ENCODE data around the gene CD48. TPM values are rescaled to one million over a fixed set of nuclear protein-coding genes. Genes with fewer than 3 reads are reported as not detected.

The CD48 gene
- total and polyA plus RNA-seq, 2 of the 4 experiments (the other 2 are of a cell fraction) = not detected

DNA sequence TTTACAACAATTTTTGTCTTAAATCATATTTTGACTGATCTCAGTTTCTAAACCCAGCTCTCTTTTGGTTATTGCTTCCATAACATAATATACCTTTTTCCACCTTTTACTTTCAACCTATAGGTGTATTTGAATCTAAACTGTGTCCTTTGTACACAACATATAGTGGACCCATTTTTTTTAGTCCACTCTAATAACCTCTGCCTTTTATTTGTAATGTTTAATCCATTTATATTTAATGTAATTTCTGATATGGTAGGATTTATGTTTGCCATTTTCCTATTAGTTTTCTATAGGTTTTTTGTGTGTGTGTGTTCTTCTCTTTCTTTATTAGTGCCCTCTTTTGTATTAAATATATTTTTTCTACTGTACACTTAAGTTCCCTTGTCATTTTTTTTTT, 42.3 kb downstream of the CD48 start:
- BruUV-seq (replicated peaks) = no TSS peak
- no peaks in the 10 kb centered on the region for H3K36me3 ChIP-seq (ENCODE audit: control insufficient read depth, insufficient read depth, low read length)
- no peak overlapping the region for H3K9ac ChIP-seq (ENCODE audit: low read depth, low read length)
- no peak overlapping the region for H2BK15ac ChIP-seq (ENCODE audit: low read depth, low read length)
- H3K9me1 ChIP-seq (ENCODE audit: insufficient read depth, low read length) = no peaks in the 10 kb centered on the region
- H3K56ac ChIP-seq (ENCODE audit: extremely low read depth, insufficient read depth, low read length) = no peak overlapping the region
- no peak overlapping the region for H2BK20ac ChIP-seq (ENCODE audit: low read depth, low read length)
- H3K4me2 ChIP-seq (ENCODE audit: low read depth, low read length) = no peak overlapping the region
- no peaks in the 10 kb centered on the region for H4K20me1 ChIP-seq (ENCODE audit: insufficient read depth, low read length)
- no peak overlapping the region for H4K5ac ChIP-seq (ENCODE audit: low read depth, low read length)
- no peak overlapping the region for H3K18ac ChIP-seq (ENCODE audit: low read depth, low read length)
- H2AK5ac ChIP-seq (ENCODE audit: low read depth, low read length) = no peak overlapping the region
- TF ChIP-seq FOS (IDR thresholded peaks at IDR 0.05; ENCODE audit: low read depth, low read length) = no peak
- no peak for TF ChIP-seq SMC3 (IDR thresholded peaks at IDR 0.05; ENCODE audit: low read depth, low read length)
- no peak for TF ChIP-seq RAD21 (IDR thresholded peaks at IDR 0.05; ENCODE audit: low read length)
- TF ChIP-seq USF2 (IDR thresholded peaks at IDR 0.05; ENCODE audit: low read depth, low read length) = no peak
- no peak for TF ChIP-seq POLR2A (IDR thresholded peaks at IDR 0.05; ENCODE audit: low read depth, low read length)
- no peak for TF ChIP-seq RFX5 (IDR thresholded peaks at IDR 0.05; ENCODE audit: low read depth, low read length)
- TF ChIP-seq NFE2L2 (IDR thresholded peaks at IDR 0.05; ENCODE audit: low read depth, low read length) = no peak
- no peak for TF ChIP-seq CEBPB (IDR thresholded peaks at IDR 0.05; ENCODE audit: low read depth, low read length)
- TF ChIP-seq MXI1 (IDR thresholded peaks at IDR 0.05; ENCODE audit: borderline replicate concordance, low read depth, low read length) = no peak
- TF ChIP-seq, protein P1, sequence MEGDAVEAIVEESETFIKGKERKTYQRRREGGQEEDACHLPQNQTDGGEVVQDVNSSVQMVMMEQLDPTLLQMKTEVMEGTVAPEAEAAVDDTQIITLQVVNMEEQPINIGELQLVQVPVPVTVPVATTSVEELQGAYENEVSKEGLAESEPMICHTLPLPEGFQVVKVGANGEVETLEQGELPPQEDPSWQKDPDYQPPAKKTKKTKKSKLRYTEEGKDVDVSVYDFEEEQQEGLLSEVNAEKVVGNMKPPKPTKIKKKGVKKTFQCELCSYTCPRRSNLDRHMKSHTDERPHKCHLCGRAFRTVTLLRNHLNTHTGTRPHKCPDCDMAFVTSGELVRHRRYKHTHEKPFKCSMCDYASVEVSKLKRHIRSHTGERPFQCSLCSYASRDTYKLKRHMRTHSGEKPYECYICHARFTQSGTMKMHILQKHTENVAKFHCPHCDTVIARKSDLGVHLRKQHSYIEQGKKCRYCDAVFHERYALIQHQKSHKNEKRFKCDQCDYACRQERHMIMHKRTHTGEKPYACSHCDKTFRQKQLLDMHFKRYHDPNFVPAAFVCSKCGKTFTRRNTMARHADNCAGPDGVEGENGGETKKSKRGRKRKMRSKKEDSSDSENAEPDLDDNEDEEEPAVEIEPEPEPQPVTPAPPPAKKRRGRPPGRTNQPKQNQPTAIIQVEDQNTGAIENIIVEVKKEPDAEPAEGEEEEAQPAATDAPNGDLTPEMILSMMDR (conservative IDR thresholded peaks at IDR 0.05; ENCODE audit: low read depth, low read length) = no peak
- TF ChIP-seq, protein P2, sequence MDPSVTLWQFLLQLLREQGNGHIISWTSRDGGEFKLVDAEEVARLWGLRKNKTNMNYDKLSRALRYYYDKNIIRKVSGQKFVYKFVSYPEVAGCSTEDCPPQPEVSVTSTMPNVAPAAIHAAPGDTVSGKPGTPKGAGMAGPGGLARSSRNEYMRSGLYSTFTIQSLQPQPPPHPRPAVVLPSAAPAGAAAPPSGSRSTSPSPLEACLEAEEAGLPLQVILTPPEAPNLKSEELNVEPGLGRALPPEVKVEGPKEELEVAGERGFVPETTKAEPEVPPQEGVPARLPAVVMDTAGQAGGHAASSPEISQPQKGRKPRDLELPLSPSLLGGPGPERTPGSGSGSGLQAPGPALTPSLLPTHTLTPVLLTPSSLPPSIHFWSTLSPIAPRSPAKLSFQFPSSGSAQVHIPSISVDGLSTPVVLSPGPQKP (IDR thresholded peaks at IDR 0.05; ENCODE audit: borderline replicate concordance, low read depth, low read length) = no peak
- TF ChIP-seq BHLHE40 (IDR thresholded peaks at IDR 0.05; ENCODE audit: low read depth, low read length) = no peak
- no peak for TF ChIP-seq CHD1 (IDR thresholded peaks at IDR 0.05; ENCODE audit: low read depth, low read length)
- no peak for TF ChIP-seq MAZ (IDR thresholded peaks at IDR 0.05; ENCODE audit: borderline replicate concordance, low read depth, low read length)
- H3K14ac ChIP-seq (replicated peaks; ENCODE audit: low read depth, low read length) = no peak overlapping the region
- ChIA-PET POLR2A (ENCODE audit: unreplicated experiment) (no interaction called here), CTCF (no interaction called here)
- H3K79me1 ChIP-seq (ENCODE audit: low read depth in 1 of 2, low read length in 2 of 2) = no peaks in the 10 kb centered on the region
- in situ Hi-C loops (cut with MboI; ENCODE audit: low sequenced_read_pairs) (no loop called here), intact Hi-C loops (cut with micrococcal nuclease) (no loop called here), dilution Hi-C loops (cut with HindIII; ENCODE audit: low sequenced_read_pairs, unreplicated experiment) (no loop called here)
- no peak overlapping the region for H2AK9ac ChIP-seq (replicated peaks; ENCODE audit: low read depth, low read length, poor library complexity)
- H4K91ac ChIP-seq (ENCODE audit: insufficient read depth, low read depth, low read length) = no peak overlapping the region
- no peak overlapping the region for H3K23ac ChIP-seq (ENCODE audit: low read depth, low read length)
- no peaks in the 10 kb centered on the region for H3K27me3 ChIP-seq (ENCODE audit: control insufficient read depth, insufficient read depth, low read length)
- no peak overlapping the region for H2AFZ ChIP-seq (replicated peaks; ENCODE audit: low read length, poor library complexity)
- H3K4ac ChIP-seq (ENCODE audit: low read depth, low read length) = no peak overlapping the region
- H4K8ac ChIP-seq (ENCODE audit: low read depth in 2 of 2, low read length in 2 of 2) = no peak overlapping the region
- DNase-seq (no peak), ATAC-seq (ENCODE audit: low read depth) (no peak)
- H3K4me3 ChIP-seq (ENCODE audit: insufficient read depth, low read depth, low read length) = no peak overlapping the region
- H3K4me1 ChIP-seq (ENCODE audit: control insufficient read depth, insufficient read depth, low read length) = no peaks in the 10 kb centered on the region
- no peak overlapping the region for H3K27ac ChIP-seq (ENCODE audit: insufficient read depth, low read length)
- no peak overlapping the region for H2BK120ac ChIP-seq (ENCODE audit: low read depth, low read length)
- no peaks in the 10 kb centered on the region for H3K9me3 ChIP-seq (ENCODE audit: control insufficient read depth, insufficient read depth, low read length)
- no peak overlapping the region for H2BK5ac ChIP-seq (ENCODE audit: low read depth, low read length, poor library complexity, severe bottlenecking)
